Uterus (tissue), 2 donors: ENCODE measurements around the gene FN1.
"Not testable (repeated sequence)": the region's sequence is repeated elsewhere in the genome, so short reads cannot be mapped to it uniquely, and the experiment has no call there.

Source experiments
- CTCF ChIP-seq, 4 experiments: fragments of 200-600 bp in 2 of 4; fragments of 450-650 bp in 2 of 4; sonication (generic) in 2 of 4; IDR thresholded peaks; one replicate each; pipeline ENCODE4 v1.5.1; 2016 to 2019; ENCODE audit warnings: antibody characterized with exemption in 4 of 4, mild to moderate bottlenecking in 2 of 4, moderate library complexity in 1 of 4
- POLR2A ChIP-seq, 2 donors: fragments of 450-650 bp; IDR thresholded peaks; one replicate each; pipeline ENCODE4 v1.6.1; 2016; ENCODE audit warnings: antibody characterized with exemption in 2 of 2, mild to moderate bottlenecking in 1 of 2, moderate library complexity in 1 of 2

GRCh38 chr2:215410181-215410931 lies 25.5 kb downstream of the FN1 start:
- not testable (repeated sequence) for TF ChIP-seq CTCF, POLR2A (IDR thresholded peaks at IDR 0.05)
